Measurements from ENCODE around the gene ADAMTS19. TPM values are rescaled to one million over a fixed set of nuclear protein-coding genes. Genes with fewer than 3 reads are reported as not detected.

Gene ADAMTS19
- total and polyA plus RNA-seq, 2 of the 8 experiments (the other 6 are each of a cell fraction or from before 2014, with no cell fraction given) = 17.3 to 28.8 TPM

GRCh38 chr5:129696636-129697035 lies 236.5 kb downstream of the ADAMTS19 start:
- Histone ChIP-seq H2BK120ac (replicated peaks; ENCODE audit: low read depth, low read length) (no peak overlapping the region), H3K18ac (ENCODE audit: extremely low read depth, low read length) (no peak overlapping the region), H3K14ac (ENCODE audit: insufficient read length) (no peak overlapping the region), H3K27ac (ENCODE audit: low read depth, low read length) (no peak overlapping the region), H3K56ac (replicated peaks; ENCODE audit: insufficient read length, low read depth, low read length) (no peak overlapping the region), H3K27me3 (replicated peaks in 1 of 4; ENCODE audit: control insufficient read depth in 3 of 4, extremely low read depth in 1 of 4, insufficient read depth in 3 of 4, low read length in 3 of 4) (peaks cover 0 to 1% (median 0%) of the 10 kb centered on the region in 4 experiments; a peak in 1 of 7 replicates), H3K23ac (ENCODE audit: insufficient read length) (no peak overlapping the region), H2BK20ac (ENCODE audit: low read length) (no peak overlapping the region), H3K36me3 (ENCODE audit: control insufficient read depth in 2 of 4, insufficient read depth in 4 of 4, low read length in 3 of 4) (peaks cover 2 to 19% (median 7%) of the 10 kb centered on the region in 4 experiments; a peak in 5 of 8 replicates), H4K5ac (ENCODE audit: insufficient read length, low read depth, low read length) (no peak overlapping the region), H4K8ac (ENCODE audit: extremely low read depth, insufficient read depth, low read length) (no peak overlapping the region), H3K9ac (replicated peaks in 1 of 4; ENCODE audit: extremely low read depth in 1 of 4, low read depth in 3 of 4, low read length in 3 of 4) (no peak overlapping the region), H3K4ac (replicated peaks; ENCODE audit: insufficient read length, low read depth, low read length) (no peak overlapping the region), H3K4me2 (ENCODE audit: insufficient read depth in 1 of 2, low read depth in 2 of 2, low read length in 2 of 2) (no peak overlapping the region), H4K91ac (replicated peaks; ENCODE audit: insufficient read length, low read length) (no peak overlapping the region), H3K9me3 (ENCODE audit: insufficient read depth in 2 of 2, low read depth in 1 of 2, low read length in 1 of 2) (no peaks in the 10 kb centered on the region), H3K79me2 (ENCODE audit: control insufficient read depth in 1 of 2, insufficient read depth in 2 of 2, low read length in 2 of 2) (no peaks in the 10 kb centered on the region), H2BK12ac (ENCODE audit: low read depth, low read length) (no peak overlapping the region), H2BK5ac (ENCODE audit: low read depth, low read length) (no peak overlapping the region), H2AFZ (ENCODE audit: low read length) (no peak overlapping the region), H3K4me3 (ENCODE audit: extremely low read depth in 1 of 4, insufficient read depth in 2 of 4, low read depth in 3 of 4, low read length in 4 of 4) (no peak overlapping the region), H3K4me1 (replicated peaks in 1 of 4; ENCODE audit: control insufficient read depth in 3 of 4, insufficient read depth in 4 of 4, low read length in 3 of 4) (no peaks in the 10 kb centered on the region), H3K79me1 (ENCODE audit: low read depth, low read length) (no peaks in the 10 kb centered on the region), H3K23me2 (ENCODE audit: low read depth, low read length) (no peaks in the 10 kb centered on the region), H4K20me1 (replicated peaks in 1 of 2; ENCODE audit: control insufficient read depth in 1 of 2, insufficient read depth in 2 of 2, low read length in 2 of 2) (no peaks in the 10 kb centered on the region), H2BK15ac (ENCODE audit: low read length) (no peak overlapping the region), H2AK5ac (ENCODE audit: low read depth, low read length) (no peak overlapping the region)
- TF ChIP-seq RAD21 (IDR thresholded peaks at IDR 0.05 in 1 of 2, conservative IDR thresholded peaks at IDR 0.05 in 1 of 2; ENCODE audit: low read depth in 2 of 2, low read length in 2 of 2) = peak in 1 of 2 experiments; percentile 34; a peak in 2 of 4 replicates
- TF ChIP-seq POU5F1 (IDR thresholded peaks at IDR 0.05; ENCODE audit: low read depth, low read length) = no peak
- no peak for TF ChIP-seq CREB1 (IDR thresholded peaks at IDR 0.05)
- TF ChIP-seq CTCF (IDR thresholded peaks at IDR 0.05; ENCODE audit: control extremely low read depth in 1 of 3, insufficient read depth in 1 of 3, low read depth in 1 of 3, low read length in 3 of 3) = peak in 1 of 3 experiments; percentile 16; a peak in 2 of 4 replicates
- no peak for DNase-seq (ENCODE audit: low read depth in 1 of 2, low spot score in 2 of 2)
- FAIRE-seq = no peak
- POLR2A ChIA-PET (ENCODE audit: partially characterized antibody) = no interaction called here
- CTCF ChIA-PET (ENCODE audit: partially characterized antibody) = interaction anchor here (1.0 to 4.2 kb wide), 7 partner anchors 8 to 78 kb away, joined by 3 to 19 read pairs (median 4); no protein-coding TSS in a partner anchor
